ENCODE results near the gene GAS7.

DNA sequence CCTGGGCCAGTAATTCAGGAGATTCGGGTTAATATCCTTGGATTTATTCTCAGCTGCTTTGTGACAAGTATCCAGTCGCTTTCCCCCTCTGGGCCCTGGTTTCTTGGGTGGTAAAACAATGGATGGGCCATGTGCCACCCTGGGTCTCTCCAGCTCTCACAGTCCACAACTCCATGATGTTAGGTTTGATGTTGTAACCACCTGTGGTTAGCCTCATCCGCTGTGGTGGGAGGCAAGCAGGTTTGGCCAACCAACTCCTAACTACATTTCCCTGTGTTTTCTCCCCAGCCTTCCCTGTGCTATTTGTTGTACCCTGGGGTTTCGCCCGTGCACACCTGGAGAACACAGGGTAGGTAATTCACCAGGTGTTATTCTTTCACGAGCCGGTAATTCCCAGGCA, 337.6 kb downstream of the GAS7 start:
- TF ChIP-seq, protein P1, sequence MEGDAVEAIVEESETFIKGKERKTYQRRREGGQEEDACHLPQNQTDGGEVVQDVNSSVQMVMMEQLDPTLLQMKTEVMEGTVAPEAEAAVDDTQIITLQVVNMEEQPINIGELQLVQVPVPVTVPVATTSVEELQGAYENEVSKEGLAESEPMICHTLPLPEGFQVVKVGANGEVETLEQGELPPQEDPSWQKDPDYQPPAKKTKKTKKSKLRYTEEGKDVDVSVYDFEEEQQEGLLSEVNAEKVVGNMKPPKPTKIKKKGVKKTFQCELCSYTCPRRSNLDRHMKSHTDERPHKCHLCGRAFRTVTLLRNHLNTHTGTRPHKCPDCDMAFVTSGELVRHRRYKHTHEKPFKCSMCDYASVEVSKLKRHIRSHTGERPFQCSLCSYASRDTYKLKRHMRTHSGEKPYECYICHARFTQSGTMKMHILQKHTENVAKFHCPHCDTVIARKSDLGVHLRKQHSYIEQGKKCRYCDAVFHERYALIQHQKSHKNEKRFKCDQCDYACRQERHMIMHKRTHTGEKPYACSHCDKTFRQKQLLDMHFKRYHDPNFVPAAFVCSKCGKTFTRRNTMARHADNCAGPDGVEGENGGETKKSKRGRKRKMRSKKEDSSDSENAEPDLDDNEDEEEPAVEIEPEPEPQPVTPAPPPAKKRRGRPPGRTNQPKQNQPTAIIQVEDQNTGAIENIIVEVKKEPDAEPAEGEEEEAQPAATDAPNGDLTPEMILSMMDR (IDR thresholded peaks at IDR 0.05): no peak
- TF ChIP-seq POLR2A (IDR thresholded peaks at IDR 0.05) (no peak), POLR2AphosphoS5 (IDR thresholded peaks at IDR 0.05) (no peak)

All from prostate gland (tissue), 2 donors.